Measurements from ENCODE around the gene TLR9.

The TLR9 gene

GRCh38 chr3:52205727-52206372, 19.6 kb downstream of the TLR9 start:
- in situ Hi-C loops (cut with HindIII; ENCODE audit: low pct_ligation_motif_present, low sequenced_read_pairs): no loop called here
- DNase-seq: no peak
- Histone ChIP-seq H3K27ac (no peak overlapping the region), H3K36me3 (replicated peaks) (peaks cover 83% of the 10 kb centered on the region), H3K4me3 (ENCODE audit: low read depth, low read length) (no peak overlapping the region), H3K27me3 (replicated peaks) (no peaks in the 10 kb centered on the region)
- TF ChIP-seq CTCF (IDR thresholded peaks at IDR 0.05; ENCODE audit: low read depth, low read length, missing control alignments): no peak

- no peak for TF ChIP-seq CTCF (IDR thresholded peaks at IDR 0.05; ENCODE audit: low read depth, low read length, missing control alignments)
- Histone ChIP-seq H3K4me3 (ENCODE audit: low read depth, low read length) (no peak overlapping the region), H3K27ac (no peak overlapping the region), H3K27me3 (replicated peaks) (no peaks in the 10 kb centered on the region), H3K36me3 (replicated peaks) (peaks cover 72% of the 10 kb centered on the region)
- in situ Hi-C loops (cut with HindIII; ENCODE audit: low pct_ligation_motif_present, low sequenced_read_pairs): no loop called here
- no peak for DNase-seq
Observed at GRCh38 chr3:52204337-52205073, 20.9 kb downstream of the TLR9 start.

GRCh38 chr3:52203701-52204100, 21.7 kb downstream of the TLR9 start:
- Histone ChIP-seq H3K27me3 (replicated peaks) (no peaks in the 10 kb centered on the region), H3K4me3 (ENCODE audit: low read depth, low read length) (no peak overlapping the region), H3K27ac (no peak overlapping the region), H3K36me3 (replicated peaks) (peaks cover 68% of the 10 kb centered on the region)
- in situ Hi-C loops (cut with HindIII; ENCODE audit: low pct_ligation_motif_present, low sequenced_read_pairs): no loop called here
- TF ChIP-seq CTCF (IDR thresholded peaks at IDR 0.05; ENCODE audit: low read depth, low read length, missing control alignments): no peak
- no peak for DNase-seq

- no peak overlapping the region for H3K4me3 ChIP-seq (ENCODE audit: low read depth, low read length)
Observed at GRCh38 chr3:52202384-52203077, 22.9 kb downstream of the TLR9 start.

GRCh38 chr3:52200981-52201679, 24.3 kb downstream of the TLR9 start:
- no peak overlapping the region for H3K4me3 ChIP-seq (ENCODE audit: low read depth, low read length)
- peaks cover 46% of the 10 kb centered on the region for H3K36me3 ChIP-seq (replicated peaks)
- TF ChIP-seq CTCF (IDR thresholded peaks at IDR 0.05; ENCODE audit: low read depth, low read length, missing control alignments): no peak
- no peak for DNase-seq
- no peaks in the 10 kb centered on the region for H3K27me3 ChIP-seq (replicated peaks)
- in situ Hi-C loops (cut with HindIII; ENCODE audit: low pct_ligation_motif_present, low sequenced_read_pairs): no loop called here
- H3K27ac ChIP-seq: no peak overlapping the region

More at GRCh38 chr3:52202384-52203077, 22.9 kb downstream of the TLR9 start:
- Histone ChIP-seq H3K27ac (no peak overlapping the region), H3K36me3 (replicated peaks) (peaks cover 56% of the 10 kb centered on the region), H3K27me3 (replicated peaks) (no peaks in the 10 kb centered on the region)
- no peak for DNase-seq
- in situ Hi-C loops (cut with HindIII; ENCODE audit: low pct_ligation_motif_present, low sequenced_read_pairs): no loop called here
- no peak for TF ChIP-seq CTCF (IDR thresholded peaks at IDR 0.05; ENCODE audit: low read depth, low read length, missing control alignments)

All from brain microvascular endothelial cell (primary cell).